ENCODE data around the gene CARNS1.
"Not testable (repeated sequence)": the region's sequence is repeated elsewhere in the genome, so short reads cannot be mapped to it uniquely, and the experiment has no call there.

The CARNS1 gene

GRCh38 chr11:67409261-67409666 lies 6.2 kb upstream of the CARNS1 start:
- no peak for DNase-seq (ENCODE audit: low read depth)

- DNase-seq (ENCODE audit: low read depth), result no peak
Observed at GRCh38 chr11:67409781-67410368, 5.6 kb upstream of the CARNS1 start.

- no peak for DNase-seq (ENCODE audit: low read depth)
Observed at GRCh38 chr11:67410369-67410831, 5.1 kb upstream of the CARNS1 start.

GRCh38 chr11:67410984-67411784 lies 4.3 kb upstream of the CARNS1 start:
- no peak for DNase-seq (ENCODE audit: low read depth)

- DNase-seq (ENCODE audit: low read depth), result no peak
Observed at GRCh38 chr11:67411785-67412152, 3.7 kb upstream of the CARNS1 start.

- DNase-seq (ENCODE audit: low read depth), result no peak
Observed at GRCh38 chr11:67412495-67413179, 2.8 kb upstream of the CARNS1 start.

- DNase-seq (ENCODE audit: low read depth), result no peak
Observed at GRCh38 chr11:67413266-67413849, 2.1 kb upstream of the CARNS1 start.

GRCh38 chr11:67416416-67417335 lies 1.2 kb downstream of the CARNS1 start:
- no peak for DNase-seq (ENCODE audit: low read depth)

- DNase-seq (ENCODE audit: low read depth), result no peak
Observed at GRCh38 chr11:67417425-67417824, 1.9 kb downstream of the CARNS1 start.

GRCh38 chr11:67418476-67419281 lies 3.2 kb downstream of the CARNS1 start:
- no peak for DNase-seq (ENCODE audit: low read depth)

GRCh38 chr11:67419325-67420049 lies 4.0 kb downstream of the CARNS1 start:
- no peak for DNase-seq (ENCODE audit: low read depth)

- DNase-seq (ENCODE audit: low read depth), result no peak
Observed at GRCh38 chr11:67420147-67420645, 4.7 kb downstream of the CARNS1 start.

- peak; percentile 48 for DNase-seq (ENCODE audit: low read depth)
Observed at GRCh38 chr11:67420646-67421429, 5.4 kb downstream of the CARNS1 start.

- DNase-seq (ENCODE audit: low read depth), result no peak
Observed at GRCh38 chr11:67421430-67422031, 6.1 kb downstream of the CARNS1 start.

- DNase-seq (ENCODE audit: low read depth), result no peak
Observed at GRCh38 chr11:67422891-67423290, 7.4 kb downstream of the CARNS1 start.

GRCh38 chr11:67423466-67423865 lies 8.0 kb downstream of the CARNS1 start:
- no peak for DNase-seq (ENCODE audit: low read depth)

GRCh38 chr11:67423891-67424613 lies 8.6 kb downstream of the CARNS1 start:
- no peak for DNase-seq (ENCODE audit: low read depth)

GRCh38 chr11:67427364-67427859 lies 11.9 kb downstream of the CARNS1 start:
- not testable (repeated sequence) for DNase-seq (ENCODE audit: low read depth)

All from HS-5 (cell line).